NT2/D1 (cell line): ENCODE measurements around the gene DMRTA1.

Experiments
- SUZ12 ChIP-seq: IDR thresholded peaks from 2 replicates; pipeline ENCODE4 v1.6.1; 2011; ENCODE audit not compliant: insufficient read length, insufficient read depth; ENCODE audit errors: extremely low read depth
- YY1 ChIP-seq: IDR thresholded peaks from 2 replicates; pipeline ENCODE4 v1.6.1; 2011; ENCODE audit not compliant: insufficient read length, insufficient read depth

DNA sequence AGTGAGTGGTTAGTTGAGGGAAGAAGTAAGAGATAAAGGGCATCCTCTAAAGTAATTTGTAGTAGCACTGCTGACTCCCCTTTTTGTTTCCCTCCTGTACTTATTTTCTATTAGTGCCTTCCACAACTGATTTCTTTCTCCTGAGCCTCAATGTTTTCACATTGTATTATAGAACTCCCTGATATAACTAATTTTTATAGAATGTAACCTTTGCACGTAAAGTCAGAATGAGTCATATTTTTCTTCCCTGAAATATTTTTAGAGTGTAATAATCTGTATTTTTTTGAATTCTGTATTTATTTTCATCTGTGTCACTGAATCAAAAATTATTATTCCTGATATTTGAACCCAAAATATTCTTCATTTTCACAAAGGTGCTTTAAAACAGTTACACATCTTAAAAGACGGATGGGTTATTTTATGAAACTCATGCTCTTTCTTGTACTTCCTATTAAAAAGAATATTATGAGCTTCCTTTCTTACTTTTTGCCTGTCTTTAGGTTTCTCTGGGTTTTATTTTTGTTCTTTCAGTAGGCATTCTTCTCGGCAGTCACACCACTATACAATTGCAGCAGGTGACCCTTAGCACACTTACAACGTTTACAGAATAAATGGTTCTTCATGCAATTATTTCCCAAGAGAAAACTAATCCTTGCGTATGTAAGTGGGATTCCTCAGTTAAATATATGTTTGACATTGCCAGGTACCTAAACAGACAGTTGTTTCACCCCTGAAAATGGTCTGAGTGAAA lies 30.5 kb upstream of the DMRTA1 start:
- TF ChIP-seq YY1 (no peak), SUZ12 (no peak)
